Esophagus (tissue), 2 donors: ENCODE measurements around the gene FDXACB1. TPM values are rescaled to one million over a fixed set of nuclear protein-coding genes. Genes with fewer than 3 reads are reported as not detected.

Experiments used
- H3K27ac ChIP-seq, 2 donors: one replicate each; pipeline ENCODE4 v1.5.1; 2013; ENCODE audit warnings: low read depth in 2 of 2, mild to moderate bottlenecking in 2 of 2, inconsistent platforms in 1 of 2, low read length in 1 of 2, moderate library complexity in 1 of 2
- H3K27me3 ChIP-seq, 2 donors: one replicate each; pipeline ENCODE4 v1.6.1; 2013; ENCODE audit warnings: low read length in 2 of 2, control low read depth in 1 of 2, mild to moderate bottlenecking in 1 of 2; ENCODE audit not compliant: insufficient read depth in 2 of 2, control insufficient read depth in 1 of 2
- H3K36me3 ChIP-seq, 2 donors: one replicate each; pipeline ENCODE4 v1.6.1; 2013; ENCODE audit warnings: low read length in 1 of 2; ENCODE audit not compliant: control insufficient read depth in 2 of 2, insufficient read depth in 2 of 2
- H3K4me1 ChIP-seq, 2 donors: one replicate each; pipeline ENCODE4 v1.6.1; 2013; ENCODE audit warnings: low read length in 1 of 2; ENCODE audit not compliant: control insufficient read depth in 2 of 2, insufficient read depth in 2 of 2
- H3K4me3 ChIP-seq, 2 donors: one replicate each; pipeline ENCODE4 v1.5.1; 2013; ENCODE audit warnings: low read length in 2 of 2, mild to moderate bottlenecking in 2 of 2, low read depth in 1 of 2, moderate library complexity in 1 of 2
- H3K9me3 ChIP-seq, 2 donors: one replicate each; pipeline ENCODE4 v1.6.1; 2013; ENCODE audit warnings: mild to moderate bottlenecking in 2 of 2, low read depth in 1 of 2, low read length in 1 of 2, moderate library complexity in 1 of 2; ENCODE audit not compliant: control insufficient read depth in 2 of 2, insufficient read depth in 1 of 2
- WGBS, 2 donors: extraction: QIAGEN DNeasy Blood & Tissue Kit; methylation state at CpG; one replicate each; pipeline ENCODE4 v1.1.7; 2013; 5-methylcytosine and 5-hydroxymethylcytosine counted together
- polyA plus RNA-seq, 2 donors: library from polyadenylated mRNA; stranded (reverse); fragments of 200-250 nt; gene quantifications; one replicate each; pipeline ENCODE4 v1.2.3, GENCODE V29; 2013
- donor health status: healthy with polysubstance abuse.
- donor health status: Bipolar disorder and iron deficiency.

FDXACB1 gene
- polyA plus RNA-seq, 2 donors, result 1.1 to 1.3 TPM

DNA sequence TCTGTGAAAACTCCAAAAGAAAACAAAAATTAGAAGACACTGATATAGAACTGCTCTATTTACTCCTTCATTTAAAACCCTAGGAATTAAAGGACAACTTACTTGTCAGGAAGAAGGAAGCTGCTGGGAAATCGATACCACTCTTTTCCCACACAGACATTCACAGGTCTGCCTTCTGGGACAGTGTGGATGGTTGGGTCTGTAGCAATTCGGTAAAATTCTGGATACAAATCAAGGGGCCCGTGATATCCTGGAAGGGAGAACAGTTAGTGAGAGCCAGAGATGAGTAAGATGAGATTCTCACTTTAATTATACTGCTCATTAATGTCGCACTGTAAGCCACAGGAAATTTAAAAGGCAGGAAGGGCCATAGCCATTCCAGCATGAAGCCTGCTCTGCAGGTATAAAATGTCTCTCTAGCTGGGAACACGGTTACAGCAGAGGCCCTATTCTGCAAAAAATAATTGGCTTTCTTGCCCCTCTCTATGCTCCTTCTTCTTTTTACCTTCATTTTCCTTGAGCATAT lies 41.5 kb downstream of the FDXACB1 start:
- WGBS, 2 donors, result 90 to 91% methylated on average over 5 of the region's 5 CpGs
- no peaks in the 10 kb centered on the region for H3K4me1 ChIP-seq
- H3K27me3 ChIP-seq, result no peaks in the 10 kb centered on the region
- no peak overlapping the region for H3K4me3 ChIP-seq
- H3K9me3 ChIP-seq, result no peaks in the 10 kb centered on the region
- peaks cover 0 to 3% of the 10 kb centered on the region in 2 donors for H3K36me3 ChIP-seq
- H3K27ac ChIP-seq, result no peak overlapping the region

DNA sequence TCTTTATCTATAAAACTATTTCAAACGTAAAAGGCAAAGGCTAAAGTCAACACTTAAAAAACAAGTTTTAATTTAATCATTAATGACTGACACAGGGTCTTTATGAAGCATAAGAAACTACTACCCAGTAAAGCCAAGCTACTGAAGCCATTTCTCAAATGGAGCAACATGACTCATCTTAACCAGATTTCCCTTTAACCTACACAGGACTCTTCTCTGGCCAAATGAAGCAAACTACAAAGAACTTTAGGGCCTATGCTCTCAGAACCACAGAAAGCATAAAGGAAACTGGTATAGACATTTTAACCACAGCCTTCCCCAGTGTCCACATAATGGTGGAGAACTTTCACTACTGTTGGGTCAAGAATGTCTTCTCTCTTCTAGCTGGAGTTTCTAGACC lies 42.2 kb downstream of the FDXACB1 start:
- H3K4me1 ChIP-seq, result no peaks in the 10 kb centered on the region
- H3K27ac ChIP-seq, result no peak overlapping the region
- no peaks in the 10 kb centered on the region for H3K27me3 ChIP-seq
- 65 to 85% methylated on average over 1 of the region's 1 CpG for WGBS, 2 donors
- no peaks in the 10 kb centered on the region for H3K9me3 ChIP-seq
- H3K4me3 ChIP-seq, result no peak overlapping the region
- peaks cover 0 to 3% of the 10 kb centered on the region in 2 donors for H3K36me3 ChIP-seq

DNA sequence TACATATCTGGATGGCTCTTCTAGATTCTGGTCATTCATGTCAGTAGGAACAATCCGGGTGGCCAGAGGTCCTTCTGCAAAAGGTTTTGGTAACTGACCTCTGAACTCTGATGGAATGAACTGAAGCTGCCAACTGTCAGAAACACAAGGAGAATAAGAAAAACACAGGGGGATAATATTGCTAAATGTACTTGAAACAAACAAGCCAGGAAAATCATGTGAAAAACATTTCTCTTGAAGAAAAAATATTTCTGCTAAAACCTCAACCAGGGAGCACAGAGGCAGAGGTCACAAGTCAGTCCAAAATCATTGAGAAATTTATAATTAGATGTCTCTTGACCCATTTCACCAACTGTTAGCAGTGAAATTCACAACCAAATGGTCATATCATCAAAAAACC lies 42.8 kb downstream of the FDXACB1 start:
- Histone ChIP-seq H3K36me3 (peaks cover 0 to 3% of the 10 kb centered on the region in 2 donors), H3K9me3 (no peaks in the 10 kb centered on the region), H3K27me3 (no peaks in the 10 kb centered on the region), H3K27ac (no peak overlapping the region), H3K4me1 (no peaks in the 10 kb centered on the region), H3K4me3 (no peak overlapping the region)
- 86 to 90% methylated on average over 1 of the region's 1 CpG for WGBS, 2 donors

DNA sequence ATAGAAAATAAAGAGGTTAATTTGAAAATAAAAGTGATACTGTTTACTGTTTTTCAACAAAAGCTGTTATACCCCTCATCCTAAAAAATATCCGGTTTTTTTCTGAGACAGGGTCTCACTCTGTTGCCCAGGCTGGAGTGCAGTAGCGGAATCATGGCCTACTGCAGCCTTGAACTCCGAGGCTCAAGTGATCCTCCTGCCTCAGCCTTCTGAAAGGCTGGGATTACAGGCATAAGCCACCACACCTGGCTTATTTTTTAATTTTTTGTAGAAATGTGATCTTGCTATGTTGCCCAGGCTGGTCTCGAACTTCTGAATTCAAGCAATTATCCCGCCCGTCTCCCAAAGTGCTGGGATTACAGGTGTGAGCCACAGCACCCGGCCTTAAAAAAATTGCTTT lies 43.3 kb downstream of the FDXACB1 start:
- H3K27ac ChIP-seq, result no peak overlapping the region
- H3K27me3 ChIP-seq, result no peaks in the 10 kb centered on the region
- no peaks in the 10 kb centered on the region for H3K9me3 ChIP-seq
- 91 to 95% methylated on average over 7 of the region's 7 CpGs for WGBS, 2 donors
- no peak overlapping the region for H3K4me3 ChIP-seq
- no peaks in the 10 kb centered on the region for H3K4me1 ChIP-seq
- peaks cover 0 to 3% of the 10 kb centered on the region in 2 donors for H3K36me3 ChIP-seq

DNA sequence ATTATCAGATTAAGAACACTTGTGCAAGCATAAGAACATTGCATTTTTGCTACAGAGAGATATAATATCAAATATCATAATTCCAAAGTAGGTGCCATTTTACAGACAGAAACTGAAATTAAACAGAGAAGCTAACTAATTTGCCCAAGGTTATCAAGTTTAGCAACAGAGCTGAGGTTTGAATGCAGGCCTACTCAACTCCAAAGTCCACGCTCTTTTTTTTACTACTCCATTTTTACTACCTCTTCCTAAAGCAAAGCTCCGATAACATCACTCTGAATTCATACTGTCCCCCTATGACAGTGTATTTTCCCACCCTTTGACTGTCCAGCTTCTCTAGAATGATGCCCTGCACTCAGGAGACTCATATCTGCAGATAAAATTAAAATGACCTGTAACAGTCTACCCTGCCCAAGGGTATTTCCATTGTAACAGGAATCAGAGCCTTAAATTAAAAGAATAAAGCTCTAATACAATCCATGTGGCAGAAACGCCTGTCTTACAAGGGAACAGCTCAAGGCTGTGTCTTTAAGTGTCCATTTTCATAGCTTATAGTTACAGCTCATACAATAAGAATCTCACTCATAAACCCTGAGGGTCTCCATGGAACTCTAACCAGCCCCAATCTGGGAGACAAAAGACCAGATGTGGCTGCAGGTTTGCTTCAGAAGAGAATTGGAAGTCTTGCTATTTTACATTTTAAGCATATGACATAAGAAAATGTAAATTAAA lies 44.4 kb downstream of the FDXACB1 start:
- H3K4me3 ChIP-seq, result no peak overlapping the region
- H3K27me3 ChIP-seq, result no peaks in the 10 kb centered on the region
- H3K4me1 ChIP-seq, result no peaks in the 10 kb centered on the region
- WGBS, 2 donors, result 78 to 96% methylated on average over 3 of the region's 3 CpGs
- no peak overlapping the region for H3K27ac ChIP-seq
- H3K9me3 ChIP-seq, result no peaks in the 10 kb centered on the region
- peaks cover under 1 to 3% of the 10 kb centered on the region in 2 donors for H3K36me3 ChIP-seq

DNA sequence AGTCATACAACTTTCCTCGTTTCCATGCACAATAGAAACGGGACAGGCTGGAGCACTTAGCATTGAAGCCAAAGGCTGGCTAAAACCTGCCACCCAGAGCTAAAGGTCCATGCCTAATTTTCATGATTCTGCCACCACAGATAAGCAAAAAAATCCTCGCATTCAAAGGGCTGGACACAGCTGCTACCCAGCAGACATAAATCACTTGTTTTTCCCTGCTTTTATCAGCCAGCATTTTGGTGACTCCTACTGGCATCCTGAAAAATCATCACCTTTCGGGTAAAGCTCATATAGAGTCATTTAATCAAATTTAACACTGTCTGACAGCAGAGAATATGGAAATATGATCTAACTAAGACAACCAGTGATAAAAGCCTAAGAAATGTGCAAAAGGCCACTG lies 45.4 kb downstream of the FDXACB1 start:
- Histone ChIP-seq H3K27ac (no peak overlapping the region), H3K9me3 (no peaks in the 10 kb centered on the region), H3K4me3 (no peak overlapping the region), H3K36me3 (peaks cover 2 to 3% of the 10 kb centered on the region in 2 donors), H3K27me3 (no peaks in the 10 kb centered on the region), H3K4me1 (no peaks in the 10 kb centered on the region)
- 71 to 78% methylated on average over 4 of the region's 4 CpGs for WGBS, 2 donors

- Histone ChIP-seq H3K27ac (no peak overlapping the region), H3K9me3 (no peaks in the 10 kb centered on the region), H3K4me3 (no peak overlapping the region), H3K4me1 (no peaks in the 10 kb centered on the region), H3K27me3 (no peaks in the 10 kb centered on the region), H3K36me3 (peaks cover 0 to 2% of the 10 kb centered on the region in 2 donors)
- WGBS, 2 donors, result 86 to 88% methylated on average over 5 of the region's 5 CpGs
These were observed 49.6 kb downstream of the FDXACB1 start for GRCh38 chr11:111829185-111829968.

DNA sequence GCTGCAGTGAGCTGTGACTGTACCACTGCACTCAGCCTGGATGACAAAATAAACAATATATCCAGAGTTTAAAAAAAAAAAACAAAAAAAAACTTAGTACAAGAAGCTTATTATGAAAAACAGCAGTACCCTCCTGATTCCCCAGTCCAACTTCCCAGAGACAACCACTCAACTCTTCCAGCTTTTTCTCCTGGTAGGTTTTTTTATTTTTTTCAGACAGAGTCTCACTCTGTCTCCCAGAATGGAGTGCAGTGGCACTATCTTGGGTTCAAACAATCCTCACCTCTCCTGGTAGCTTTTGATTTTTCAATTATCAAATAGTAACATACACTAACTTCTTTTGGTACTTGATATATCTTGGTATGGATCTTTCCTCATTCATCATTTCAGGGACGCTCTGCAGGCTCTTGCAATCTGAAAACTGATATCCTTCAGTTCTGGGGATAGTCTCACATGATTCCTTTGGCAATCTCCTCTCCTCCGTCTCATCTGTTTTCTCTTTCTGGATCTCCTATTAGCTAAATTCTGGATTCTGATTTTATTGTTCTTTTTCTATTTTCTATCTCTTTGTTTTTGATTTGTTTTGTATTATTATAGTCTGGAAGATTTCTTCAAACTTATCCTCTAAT lies 52.5 kb downstream of the FDXACB1 start:
- Histone ChIP-seq H3K27me3 (no peaks in the 10 kb centered on the region), H3K9me3 (no peaks in the 10 kb centered on the region), H3K27ac (no peak overlapping the region), H3K4me3 (no peak overlapping the region), H3K36me3 (peaks cover 0 to 2% of the 10 kb centered on the region in 2 donors), H3K4me1 (no peaks in the 10 kb centered on the region)
- 95 to 99% methylated on average over 2 of the region's 2 CpGs for WGBS, 2 donors
